ENCODE data around the gene TGOLN2. TPM values are rescaled to one million over a fixed set of nuclear protein-coding genes. Genes with fewer than 3 reads are reported as not detected.
"Not testable (repeated sequence)": the region's sequence is repeated elsewhere in the genome, so short reads cannot be mapped to it uniquely, and the experiment has no call there.

The TGOLN2 gene
- total RNA-seq: 10 to 100 TPM; 82.5 to 85.4 TPM

- DNase-seq: peak; percentile 95
- no peaks in the 10 kb centered on the region for H3K27me3 Mint-ChIP-seq (ENCODE audit: low read depth)
- intact Hi-C loops (cut with micrococcal nuclease): loop anchor here (1.0 to 5.0 kb wide), 6 partner anchors 19 to 559 kb away; partner anchors contain the start of genes C2orf68, ELMOD3, MAT2A and RETSAT
- H3K9me3 Mint-ChIP-seq: no peaks in the 10 kb centered on the region
- peak within 1 kb of the TSS; percentile 99 for H3K4me3 Mint-ChIP-seq
- peaks cover 25% of the 10 kb centered on the region for H3K4me1 Mint-ChIP-seq (ENCODE audit: low read depth)
- H3K27ac Mint-ChIP-seq: peak within 1 kb of the TSS; percentile 99
- CTCF ChIA-PET: interaction anchor here (0.7 to 1.7 kb wide), 3 partner anchors 27 to 224 kb away, joined by 3 to 5 read pairs (median 3); no protein-coding TSS in a partner anchor
- H3K36me3 Mint-ChIP-seq (ENCODE audit: low read depth): peaks cover 51% of the 10 kb centered on the region
Measured at GRCh38 chr2:85327822-85328617, at the start of gene TGOLN2. TGOLN2 (minus strand) TSS chr2:85327989; CDS start chr2:85327962, 27 bp downstream.

DNA sequence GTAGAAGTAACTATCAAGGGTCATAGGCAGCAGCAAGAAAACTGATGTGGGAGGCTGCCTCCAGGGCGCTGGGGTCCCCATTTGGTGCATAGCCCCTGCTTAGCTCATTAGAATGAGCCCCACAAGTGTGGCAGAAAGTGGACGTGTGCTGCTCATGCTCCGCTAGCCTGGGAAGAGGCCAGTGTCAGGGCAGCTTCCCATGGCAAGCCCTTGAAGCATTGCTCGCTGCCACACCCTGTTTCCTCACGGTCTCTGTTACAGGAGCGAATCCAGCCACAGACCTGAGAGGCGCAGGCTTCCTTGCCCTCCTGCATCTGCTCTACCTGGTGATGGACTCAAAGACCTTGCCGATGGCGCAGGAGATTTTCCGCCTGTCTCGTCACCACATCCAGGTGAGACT lies 49.3 kb upstream of the TGOLN2 start:
- DNase-seq: no peak
- no peak overlapping the region for H3K4me3 Mint-ChIP-seq
- intact Hi-C loops (cut with micrococcal nuclease): no loop called here
- H3K9me3 Mint-ChIP-seq: peaks cover 16% of the 10 kb centered on the region
- CTCF ChIA-PET: no interaction called here
- H3K27me3 Mint-ChIP-seq (ENCODE audit: low read depth): no peaks in the 10 kb centered on the region
- peaks cover 51% of the 10 kb centered on the region for H3K36me3 Mint-ChIP-seq (ENCODE audit: low read depth)
- no peak overlapping the region for H3K27ac Mint-ChIP-seq
- H3K4me1 Mint-ChIP-seq (ENCODE audit: low read depth): no peaks in the 10 kb centered on the region

- Mint-ChIP-seq H3K27me3 (ENCODE audit: low read depth) (no peaks in the 10 kb centered on the region), H3K9me3 (peaks cover 16% of the 10 kb centered on the region), H3K4me3 (no peak overlapping the region), H3K36me3 (ENCODE audit: low read depth) (peaks cover 49% of the 10 kb centered on the region), H3K4me1 (ENCODE audit: low read depth) (no peaks in the 10 kb centered on the region), H3K27ac (no peak overlapping the region)
- CTCF ChIA-PET: no interaction called here
- intact Hi-C loops (cut with micrococcal nuclease): no loop called here
- no peak for DNase-seq
Measured at GRCh38 chr2:85376291-85377065, 48.7 kb upstream of the TGOLN2 start.

GRCh38 chr2:85371045-85371444 lies 43.3 kb upstream of the TGOLN2 start:
- no peaks in the 10 kb centered on the region for H3K27me3 Mint-ChIP-seq (ENCODE audit: low read depth)
- H3K27ac Mint-ChIP-seq: no peak overlapping the region
- no peak overlapping the region for H3K4me3 Mint-ChIP-seq
- no peaks in the 10 kb centered on the region for H3K9me3 Mint-ChIP-seq
- CTCF ChIA-PET: interaction anchor here (0.6 to 1.5 kb wide), 4 partner anchors 10 to 71 kb away, joined by 3 to 6 read pairs (median 4); no protein-coding TSS in a partner anchor
- intact Hi-C loops (cut with micrococcal nuclease): loop anchor here (5.0 kb wide), 1 partner anchor 304 kb away; no protein-coding TSS in a partner anchor
- no peaks in the 10 kb centered on the region for H3K4me1 Mint-ChIP-seq (ENCODE audit: low read depth)
- peaks cover 13% of the 10 kb centered on the region for H3K36me3 Mint-ChIP-seq (ENCODE audit: low read depth)
- DNase-seq: no peak

- Mint-ChIP-seq H3K9me3 (no peaks in the 10 kb centered on the region), H3K27ac (no peak overlapping the region), H3K27me3 (ENCODE audit: low read depth) (no peaks in the 10 kb centered on the region), H3K4me3 (no peak overlapping the region), H3K4me1 (ENCODE audit: low read depth) (no peaks in the 10 kb centered on the region), H3K36me3 (ENCODE audit: low read depth) (peaks cover 7% of the 10 kb centered on the region)
- DNase-seq: no peak
- CTCF ChIA-PET: interaction anchor here (0.7 to 1.5 kb wide), 2 partner anchors 14 to 69 kb away, joined by 3 to 5 read pairs; no protein-coding TSS in a partner anchor
- intact Hi-C loops (cut with micrococcal nuclease): no loop called here
Measured at GRCh38 chr2:85369500-85369899, 41.7 kb upstream of the TGOLN2 start.

- DNase-seq: no peak
- peaks cover 6% of the 10 kb centered on the region for H3K36me3 Mint-ChIP-seq (ENCODE audit: low read depth)
- intact Hi-C loops (cut with micrococcal nuclease): no loop called here
- H3K9me3 Mint-ChIP-seq: no peaks in the 10 kb centered on the region
- no peak overlapping the region for H3K4me3 Mint-ChIP-seq
- no peaks in the 10 kb centered on the region for H3K27me3 Mint-ChIP-seq (ENCODE audit: low read depth)
- CTCF ChIA-PET: interaction anchor here (0.7 kb wide), 1 partner anchor 15 kb away, joined by 3 read pairs; no protein-coding TSS in a partner anchor
- no peaks in the 10 kb centered on the region for H3K4me1 Mint-ChIP-seq (ENCODE audit: low read depth)
- H3K27ac Mint-ChIP-seq: no peak overlapping the region
Measured at GRCh38 chr2:85368921-85369320, 41.1 kb upstream of the TGOLN2 start.

- Mint-ChIP-seq H3K4me3 (no peak overlapping the region), H3K9me3 (no peaks in the 10 kb centered on the region), H3K4me1 (ENCODE audit: low read depth) (no peaks in the 10 kb centered on the region), H3K27me3 (ENCODE audit: low read depth) (no peaks in the 10 kb centered on the region), H3K36me3 (ENCODE audit: low read depth) (peaks cover 7% of the 10 kb centered on the region), H3K27ac (no peak overlapping the region)
- intact Hi-C loops (cut with micrococcal nuclease): no loop called here
- CTCF ChIA-PET: no interaction called here
- DNase-seq: no peak
Measured at GRCh38 chr2:85367180-85367579, 39.4 kb upstream of the TGOLN2 start.

DNA sequence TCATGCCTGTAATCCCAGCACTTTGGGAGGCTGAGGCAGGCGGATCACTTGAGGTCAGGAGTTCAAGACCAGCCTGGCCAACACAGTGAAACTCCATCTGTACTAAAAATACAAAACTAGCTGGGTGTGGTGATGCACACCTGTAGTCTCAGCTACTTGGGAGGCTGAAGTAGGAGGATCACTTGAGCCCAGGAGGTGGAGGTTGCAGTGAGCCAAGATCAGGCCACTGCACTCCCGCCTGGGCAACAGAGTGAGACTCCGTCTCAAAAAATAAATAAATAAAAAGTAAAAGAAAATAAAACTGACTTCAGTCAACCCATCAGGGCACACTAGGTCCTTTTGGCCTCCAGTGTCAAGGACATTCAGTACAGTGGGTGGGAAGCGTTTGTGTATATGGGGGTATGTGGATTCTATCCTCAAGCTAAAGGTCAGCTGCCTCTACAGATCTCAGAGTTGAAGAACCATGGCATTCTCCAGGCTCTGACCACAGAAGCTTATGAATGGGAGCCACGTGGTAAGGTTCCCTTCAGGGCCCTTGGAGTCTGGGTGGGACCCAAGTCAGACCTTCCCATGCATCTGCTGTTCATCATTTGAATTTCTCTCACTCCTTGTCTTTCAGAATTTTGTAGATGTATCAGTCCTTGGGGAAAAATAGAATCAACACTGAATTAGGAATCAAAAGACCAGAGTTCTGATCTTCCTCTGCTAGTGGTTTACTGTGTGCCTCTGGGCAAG lies 35.0 kb upstream of the TGOLN2 start:
- H3K27ac Mint-ChIP-seq; H3K4me1 Mint-ChIP-seq (ENCODE audit: low read depth); DNase-seq; CTCF ChIA-PET; H3K9me3 Mint-ChIP-seq; H3K4me3 Mint-ChIP-seq; H3K27me3 Mint-ChIP-seq (ENCODE audit: low read depth); intact Hi-C loops (cut with micrococcal nuclease): not testable (repeated sequence)
- H3K36me3 Mint-ChIP-seq (ENCODE audit: low read depth): peaks cover 22% of the 10 kb centered on the region

- CTCF ChIA-PET: interaction anchor here (0.7 kb wide), 1 partner anchor 235 kb away, joined by 4 read pairs; no protein-coding TSS in a partner anchor
- Mint-ChIP-seq H3K4me3 (no peak overlapping the region), H3K9me3 (no peaks in the 10 kb centered on the region), H3K4me1 (ENCODE audit: low read depth) (peaks cover 32% of the 10 kb centered on the region), H3K27me3 (ENCODE audit: low read depth) (no peaks in the 10 kb centered on the region), H3K27ac (no peak overlapping the region), H3K36me3 (ENCODE audit: low read depth) (peaks cover 27% of the 10 kb centered on the region)
- no peak for DNase-seq
- intact Hi-C loops (cut with micrococcal nuclease): loop anchor here (10.0 kb wide), 1 partner anchor 837 kb away; the partner anchor contains the start of genes IMMT and MRPL35
Measured at GRCh38 chr2:85357736-85358135, 29.9 kb upstream of the TGOLN2 start.

- no peak for DNase-seq
- Mint-ChIP-seq H3K27ac (no peak overlapping the region), H3K27me3 (ENCODE audit: low read depth) (no peaks in the 10 kb centered on the region), H3K4me1 (ENCODE audit: low read depth) (peaks cover 36% of the 10 kb centered on the region), H3K36me3 (ENCODE audit: low read depth) (peaks cover 21% of the 10 kb centered on the region), H3K4me3 (no peak overlapping the region), H3K9me3 (no peaks in the 10 kb centered on the region)
- CTCF ChIA-PET: interaction anchor here (1.5 kb wide), 1 partner anchor 65 kb away, joined by 9 read pairs; no protein-coding TSS in a partner anchor
- intact Hi-C loops (cut with micrococcal nuclease): loop anchor here (10.0 kb wide), 1 partner anchor 839 kb away; the partner anchor contains the start of genes IMMT and MRPL35
Measured at GRCh38 chr2:85356186-85356585, 28.4 kb upstream of the TGOLN2 start.

DNA sequence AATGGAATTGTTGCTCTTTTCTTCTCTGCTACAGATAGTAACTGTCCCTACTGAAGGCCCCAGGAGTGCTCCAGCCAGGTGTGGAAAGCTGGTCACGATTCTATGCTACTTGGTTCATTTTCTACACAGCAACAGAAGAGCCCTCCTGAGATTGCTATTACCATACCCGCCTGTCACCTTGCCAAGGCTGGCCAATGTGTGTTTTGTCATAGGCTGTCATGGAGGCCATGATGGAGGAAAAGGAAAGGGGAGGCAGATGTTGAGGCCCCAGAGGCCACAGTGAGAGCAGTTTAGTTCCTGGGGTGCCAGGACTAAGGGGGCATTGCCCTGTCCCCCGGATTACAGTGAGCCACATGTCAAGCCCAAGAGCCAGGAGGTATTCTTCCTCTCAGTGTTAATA lies 27.7 kb upstream of the TGOLN2 start:
- H3K27me3 Mint-ChIP-seq (ENCODE audit: low read depth): no peaks in the 10 kb centered on the region
- H3K9me3 Mint-ChIP-seq: no peaks in the 10 kb centered on the region
- H3K4me3 Mint-ChIP-seq: peak overlapping the region; percentile 99
- intact Hi-C loops (cut with micrococcal nuclease): loop anchor here (10.0 kb wide), 1 partner anchor 839 kb away; the partner anchor contains the start of genes IMMT and MRPL35
- H3K4me1 Mint-ChIP-seq (ENCODE audit: low read depth): peaks cover 36% of the 10 kb centered on the region
- DNase-seq: peak; percentile 14
- H3K36me3 Mint-ChIP-seq (ENCODE audit: low read depth): peaks cover 24% of the 10 kb centered on the region
- CTCF ChIA-PET: interaction anchor here (0.6 to 1.8 kb wide), 2 partner anchors 196 to 214 kb away, joined by 3 to 6 read pairs; no protein-coding TSS in a partner anchor
- H3K27ac Mint-ChIP-seq: no peak overlapping the region
